GM19328 (cell line): ENCODE results near the gene FER.
"Not testable (repeated sequence)": the region's sequence is repeated elsewhere in the genome, so short reads cannot be mapped to it uniquely, and the experiment has no call there.

Experiments
- ATAC-seq: cut with Tn5 transposase; IDR thresholded peaks from one replicate; pipeline ENCODE4 v1.9.1; 2021; ENCODE audit warnings: mild to moderate bottlenecking, moderate library complexity; ENCODE audit not compliant: unreplicated experiment

The FER gene

GRCh38 chr5:109028608-109029299 lies 281.1 kb downstream of the FER start:
- peak; percentile 65 for ATAC-seq

- no peak for ATAC-seq
Observed at GRCh38 chr5:109029847-109030246, 282.1 kb downstream of the FER start.

- ATAC-seq, result no peak
Observed at GRCh38 chr5:109030360-109031143, 282.9 kb downstream of the FER start.

- ATAC-seq, result peak; percentile 67
Observed at GRCh38 chr5:109034306-109034705, 286.6 kb downstream of the FER start.

- no peak for ATAC-seq
Observed at GRCh38 chr5:109035436-109035835, 287.7 kb downstream of the FER start.

GRCh38 chr5:109038209-109038840 lies 290.6 kb downstream of the FER start:
- ATAC-seq, result no peak

- no peak for ATAC-seq
Observed at GRCh38 chr5:109041317-109041716, 293.6 kb downstream of the FER start.

- no peak for ATAC-seq
Observed at GRCh38 chr5:109045710-109046109, 298.0 kb downstream of the FER start.

GRCh38 chr5:109049565-109049964 lies 301.9 kb downstream of the FER start:
- no peak for ATAC-seq

- not testable (repeated sequence) for ATAC-seq
Observed at GRCh38 chr5:109050321-109050720, 302.6 kb downstream of the FER start.

GRCh38 chr5:109052216-109052615 lies 304.5 kb downstream of the FER start:
- ATAC-seq, result not testable (repeated sequence)

GRCh38 chr5:109053995-109054417 lies 306.3 kb downstream of the FER start:
- no peak for ATAC-seq

GRCh38 chr5:109060378-109061025 lies 312.8 kb downstream of the FER start:
- no peak for ATAC-seq

- ATAC-seq, result no peak
Observed at GRCh38 chr5:109062664-109063063, 315.0 kb downstream of the FER start.

- no peak for ATAC-seq
Observed at GRCh38 chr5:109063223-109063622, 315.5 kb downstream of the FER start.

- no peak for ATAC-seq
Observed at GRCh38 chr5:109076741-109077140, 329.0 kb downstream of the FER start.

- no peak for ATAC-seq
Observed at GRCh38 chr5:109078448-109078847, 330.8 kb downstream of the FER start.

GRCh38 chr5:109080481-109080880 lies 332.8 kb downstream of the FER start:
- no peak for ATAC-seq

GRCh38 chr5:109080896-109081295 lies 333.2 kb downstream of the FER start:
- no peak for ATAC-seq

- ATAC-seq, result no peak
Observed at GRCh38 chr5:109083937-109084336, 336.2 kb downstream of the FER start.

- ATAC-seq, result no peak
Observed at GRCh38 chr5:109089191-109089590, 341.5 kb downstream of the FER start.
